H1 (cell line): Measurements from ENCODE around the gene MARCHF9. TPM values are rescaled to one million over a fixed set of nuclear protein-coding genes. Genes with fewer than 3 reads are reported as not detected.

ENCODE experiments used
- CTCF ChIA-PET: fragments of 300-600 bp; sonication (Branson Sonifier 250); formaldehyde crosslinking; loops from one replicate; lab custom pipeline; 2021; ENCODE audit not compliant: partially characterized antibody; lab: Charles Lee
- POLR2A ChIA-PET: fragments of 300-600 bp; sonication (Branson Sonifier 250); formaldehyde crosslinking; loops from one replicate; lab custom pipeline; 2021; ENCODE audit warnings: inconsistent platforms; ENCODE audit not compliant: partially characterized antibody; lab: Charles Lee
- DNase-seq, 2 experiments: peaks; one replicate each; pipeline versions ENCODE4 v3.0.0 to v3.0.0-alpha.2; 2010 to 2022; ENCODE audit warnings: low spot score in 2 of 2, low read depth in 1 of 2, mixed read lengths in 1 of 2
- FAIRE-seq: peaks from 2 replicates; lab custom pipeline; 2011; peaks lifted over from hg19 to GRCh38; lab: Jason Lieb, UNC
- H2AFZ ChIP-seq: 2 replicates; pipeline ENCODE4 v1.8.1; 2012; ENCODE audit warnings: low read length, inconsistent platforms
- H2AK5ac ChIP-seq: 2 replicates; pipeline ENCODE4 v1.6.1; 2013; ENCODE audit warnings: low read depth, low read length
- H2BK120ac ChIP-seq: replicated peaks from 2 replicates; pipeline ENCODE3; 2013; ENCODE audit warnings: low read depth, low read length, inconsistent platforms
- H2BK12ac ChIP-seq: 2 replicates; pipeline ENCODE4 v1.6.1; 2013; ENCODE audit warnings: low read depth, low read length
- H2BK15ac ChIP-seq: 2 replicates; pipeline ENCODE4 v1.6.1; 2013; ENCODE audit warnings: low read length
- H2BK20ac ChIP-seq: 2 replicates; pipeline ENCODE4 v1.6.1; 2013; ENCODE audit warnings: low read length
- H2BK5ac ChIP-seq: 2 replicates; pipeline ENCODE4 v1.6.1; 2013; ENCODE audit warnings: low read depth, low read length
- H3K14ac ChIP-seq: 2 replicates; pipeline ENCODE4 v1.6.1; 2013; ENCODE audit warnings: inconsistent platforms; ENCODE audit not compliant: insufficient read length
- H3K18ac ChIP-seq: 2 replicates; pipeline ENCODE4 v1.6.1; 2013; ENCODE audit warnings: low read length; ENCODE audit errors: extremely low read depth
- H3K23ac ChIP-seq: 2 replicates; pipeline ENCODE4 v1.6.1; 2013; ENCODE audit warnings: inconsistent platforms; ENCODE audit not compliant: insufficient read length
- H3K23me2 ChIP-seq: 2 replicates; pipeline ENCODE4 v1.6.1; 2013; ENCODE audit warnings: low read depth, low read length
- H3K27ac ChIP-seq: 2 replicates; pipeline ENCODE4 v1.6.1; 2011; ENCODE audit warnings: low read depth, low read length, inconsistent platforms
- H3K27me3 ChIP-seq, 4 experiments: replicated peaks in 1 of 4; 1 replicate in 1 of 4; 2 replicates in 3 of 4; pipeline versions ENCODE4 v1.6.1 to v1.8.1; 2011 to 2013; ENCODE audit warnings: low read length in 3 of 4, mild to moderate bottlenecking in 3 of 4, inconsistent platforms in 2 of 4, mixed read lengths in 2 of 4, moderate library complexity in 1 of 4; ENCODE audit not compliant: control insufficient read depth in 3 of 4, insufficient read depth in 3 of 4; ENCODE audit errors: extremely low read depth in 1 of 4
- H3K36me3 ChIP-seq, 4 experiments: 2 replicates each; pipeline versions ENCODE4 v1.6.1 to v1.8.1; 2011 to 2013; ENCODE audit warnings: mild to moderate bottlenecking in 4 of 4, low read length in 3 of 4, moderate library complexity in 2 of 4, control low read depth in 1 of 4, inconsistent platforms in 1 of 4; ENCODE audit not compliant: insufficient read depth in 4 of 4, control insufficient read depth in 2 of 4
- H3K4ac ChIP-seq: replicated peaks from 2 replicates; pipeline ENCODE3; 2013; ENCODE audit warnings: low read length, low read depth, mixed read lengths, inconsistent platforms; ENCODE audit not compliant: insufficient read length
- H3K4me1 ChIP-seq, 4 experiments: replicated peaks in 1 of 4; 1 replicate in 1 of 4; 2 replicates in 3 of 4; pipeline versions ENCODE4 v1.6.1 to v1.8.1; 2011 to 2013; ENCODE audit warnings: low read length in 3 of 4, inconsistent platforms in 2 of 4, mixed read lengths in 1 of 4; ENCODE audit not compliant: insufficient read depth in 4 of 4, control insufficient read depth in 3 of 4
- H3K4me2 ChIP-seq, 2 experiments: 2 replicates each; pipeline versions ENCODE4 v1.6.1 to v1.8.1; 2011 to 2013; ENCODE audit warnings: low read depth in 2 of 2, low read length in 2 of 2, control low read depth in 1 of 2, inconsistent platforms in 1 of 2, mild to moderate bottlenecking in 1 of 2; ENCODE audit not compliant: insufficient read depth in 1 of 2
- H3K4me3 ChIP-seq, 4 experiments: fragments of 200-600, 300-600 bp in 1 of 4; sonication (generic), shearing (Covaris generic), sonication (Bioruptor Twin) in 1 of 4; 2 replicates each; pipeline versions ENCODE4 v1.5.1 to v1.8.1; 2011 to 2016; ENCODE audit warnings: low read length in 4 of 4, low read depth in 3 of 4, control low read depth in 2 of 4, inconsistent platforms in 2 of 4, mild to moderate bottlenecking in 2 of 4, mixed read lengths in 1 of 4, moderate library complexity in 1 of 4; ENCODE audit not compliant: insufficient read depth in 2 of 4; ENCODE audit errors: extremely low read depth in 1 of 4
- H3K56ac ChIP-seq: replicated peaks from 2 replicates; pipeline ENCODE3; 2013; ENCODE audit warnings: low read depth, mild to moderate bottlenecking, mixed read lengths, low read length, inconsistent platforms; ENCODE audit not compliant: insufficient read length
- H3K79me1 ChIP-seq: 2 replicates; pipeline ENCODE4 v1.6.1; 2013; ENCODE audit warnings: low read depth, low read length, control low read depth
- H3K79me2 ChIP-seq, 2 experiments: 2 replicates each; pipeline versions ENCODE4 v1.6.1 to v1.8.1; 2012 to 2013; ENCODE audit warnings: low read length in 2 of 2, mild to moderate bottlenecking in 2 of 2, inconsistent platforms in 1 of 2; ENCODE audit not compliant: insufficient read depth in 2 of 2, control insufficient read depth in 1 of 2
- H3K9ac ChIP-seq, 4 experiments: replicated peaks in 1 of 4; 1 replicate in 1 of 4; 2 replicates in 3 of 4; pipeline versions ENCODE4 v1.6.1 to v1.8.1; 2011 to 2013; ENCODE audit warnings: low read depth in 3 of 4, low read length in 3 of 4, control low read depth in 2 of 4, mild to moderate bottlenecking in 2 of 4, moderate library complexity in 2 of 4, inconsistent platforms in 1 of 4; ENCODE audit errors: extremely low read depth in 1 of 4
- H3K9me3 ChIP-seq, 2 experiments: 2 replicates each; pipeline versions ENCODE4 v1.6.1 to v1.8.1; 2012 to 2013; ENCODE audit warnings: mild to moderate bottlenecking in 2 of 2, moderate library complexity in 2 of 2, control low read depth in 1 of 2, inconsistent platforms in 1 of 2, low read depth in 1 of 2, low read length in 1 of 2, mixed read lengths in 1 of 2; ENCODE audit not compliant: insufficient read depth in 2 of 2
- H4K20me1 ChIP-seq, 2 experiments: replicated peaks in 1 of 2; 2 replicates each; pipeline versions ENCODE3 to v1.8.1; 2011 to 2013; ENCODE audit warnings: inconsistent platforms in 2 of 2, low read length in 2 of 2, mild to moderate bottlenecking in 1 of 2; ENCODE audit not compliant: insufficient read depth in 2 of 2, control insufficient read depth in 1 of 2
- H4K5ac ChIP-seq: 2 replicates; pipeline ENCODE4 v1.6.1; 2013; ENCODE audit warnings: low read length, low read depth, mixed read lengths, inconsistent platforms; ENCODE audit not compliant: insufficient read length
- H4K8ac ChIP-seq: 2 replicates; pipeline ENCODE4 v1.8.0; 2013; ENCODE audit warnings: mild to moderate bottlenecking, moderate library complexity, low read length, inconsistent platforms; ENCODE audit not compliant: insufficient read depth; ENCODE audit errors: extremely low read depth
- H4K91ac ChIP-seq: replicated peaks from 2 replicates; pipeline ENCODE3; 2013; ENCODE audit warnings: low read length, mixed read lengths, inconsistent platforms; ENCODE audit not compliant: insufficient read length
- KDM4A ChIP-seq: IDR thresholded peaks from one replicate; pipeline ENCODE4 v1.7.1; 2012; ENCODE audit warnings: low read depth, mild to moderate bottlenecking, moderate library complexity, low read length, inconsistent platforms; ENCODE audit not compliant: severe bottlenecking
- WGBS, 2 experiments: shearing (Covaris generic) in 1 of 2; methylation state at CpG; one replicate each; pipeline versions ENCODE4 v1.1.6 to v1.1.7; 2013 to 2015; ENCODE audit warnings: low lambda C conversion rate in 2 of 2, mixed read lengths in 2 of 2, inconsistent platforms in 1 of 2, low coverage in 1 of 2, missing lambda C conversion rate in 1 of 2; ENCODE audit not compliant: insufficient replicate concordance in 2 of 2, insufficient coverage in 1 of 2, insufficient read length in 1 of 2; ENCODE audit errors: extremely low coverage in 1 of 2, missing lambda C conversion rate in 1 of 2; 5-methylcytosine and 5-hydroxymethylcytosine counted together
- polyA plus RNA-seq, 7 experiments: library from polyadenylated mRNA; depleted of rRNA in 3 of 7; stranded (reverse) in 5 of 7; unstranded in 2 of 7; fragments of >200 nt in 5 of 7; fragments of 200-250 nt in 2 of 7; gene quantifications; 1 replicate in 5 of 7; 2 replicates in 1 of 7; 4 replicates in 1 of 7; pipeline versions ENCODE4 v1.2.1 to v1.2.3, GENCODE V29; 2011 to 2013; ENCODE audit warnings: missing spikeins in 2 of 7, mixed read lengths in 2 of 7
- total RNA-seq: library from RNA; stranded (reverse); fragmentation: NEBNext Ultra II Directional; extraction: Animal tissue kit (Norgen Biotek cat#: 25700); gene quantifications from 2 replicates; pipeline ENCODE4 v1.2.1, GENCODE V29; 2021
- TF ChIP-seq, protein P1 (sequence below), 3 experiments: IDR thresholded peaks; 1 replicate in 2 of 3; 2 replicates in 1 of 3; pipeline versions ENCODE4 v1.5.1 to v1.6.1; 2011; ENCODE audit warnings: low read length in 3 of 3, mild to moderate bottlenecking in 3 of 3, inconsistent platforms in 2 of 3, low read depth in 1 of 3, moderate library complexity in 1 of 3; ENCODE audit not compliant: insufficient read depth in 1 of 3; ENCODE audit errors: control extremely low read depth in 1 of 3

Gene MARCHF9
- total and polyA plus RNA-seq, 2 of the 8 experiments (the other 6 are each of a cell fraction or from before 2014, with no cell fraction given) = 6.4 to 7.8 TPM

DNA sequence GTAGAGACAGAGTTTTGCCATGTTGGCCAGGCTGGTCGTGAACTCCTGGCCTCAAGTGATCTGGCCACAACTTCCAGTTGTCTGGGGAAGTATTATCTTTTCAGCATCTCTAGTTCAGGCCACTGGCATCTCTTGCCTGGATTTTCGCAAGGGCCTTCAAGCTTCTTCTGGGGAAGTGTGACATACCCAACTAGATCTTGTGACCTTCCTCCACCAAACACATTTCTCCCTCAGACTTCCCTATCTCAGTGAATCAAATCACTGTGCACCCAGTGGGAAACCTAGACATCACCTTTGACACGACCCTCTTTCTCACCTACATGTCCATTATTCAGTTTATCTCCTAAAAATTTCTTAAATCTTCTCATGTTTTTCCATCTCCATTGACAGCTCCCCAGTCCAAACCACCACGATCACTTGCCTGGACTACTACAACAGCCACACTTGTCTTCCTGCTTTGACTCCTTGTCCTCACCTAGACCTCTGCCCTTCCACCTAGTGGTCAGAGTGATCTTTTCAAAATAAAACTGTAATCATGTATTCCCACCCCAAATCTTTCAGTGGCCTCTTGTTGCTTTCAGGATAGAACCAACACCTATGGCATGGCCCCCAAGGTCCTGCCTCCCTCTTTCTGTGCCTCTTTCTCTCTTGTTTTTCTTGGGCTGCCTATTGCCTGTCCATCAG is 20.8 kb downstream of the MARCHF9 start:
- no peak overlapping the region for H2BK5ac ChIP-seq
- H3K4me1 ChIP-seq = peaks cover 0 to 3% (median 1%) of the 10 kb centered on the region in 4 experiments; a peak in 2 of 7 replicates
- no peak overlapping the region for H3K14ac ChIP-seq
- 0 out of 4 replicates have a peak, but pooled peaks cover 0 to 6% of the 10 kb centered on the region in 2 experiments for H3K79me2 ChIP-seq
- FAIRE-seq (no peak), DNase-seq (no peak)
- no peak overlapping the region for H3K9ac ChIP-seq
- WGBS, 2 experiments = 79% methylated on average over 4 of the region's 4 CpGs; no CpG with 5 or more reads in 1 of the 2 experiments
- H4K8ac ChIP-seq = no peak overlapping the region
- no peak overlapping the region for H4K5ac ChIP-seq
- no peak overlapping the region for H3K56ac ChIP-seq
- H3K18ac ChIP-seq = no peak overlapping the region
- H4K20me1 ChIP-seq = no peaks in the 10 kb centered on the region
- no peak overlapping the region for H2BK20ac ChIP-seq
- ChIA-PET CTCF (interaction anchor here (0.6 to 4.5 kb wide), 10 partner anchors 8 to 153 kb away, joined by 3 to 28 read pairs (median 4); partner anchors contain the start of gene CYP27B1), POLR2A (interaction anchor here (1.1 to 1.8 kb wide), 3 partner anchors 9 to 19 kb away, joined by 3 to 4 read pairs (median 3); partner anchors contain the start of gene CYP27B1)
- no peak overlapping the region for H2BK15ac ChIP-seq
- no peaks in the 10 kb centered on the region; the same call in 1 of the 2 replicates for H3K79me1 ChIP-seq
- peaks cover 0 to under 1% (median 0%) of the 10 kb centered on the region in 4 experiments; a peak in 3 of 8 replicates for H3K36me3 ChIP-seq
- no peak overlapping the region for H3K4me2 ChIP-seq
- no peak overlapping the region for H4K91ac ChIP-seq
- no peak for TF ChIP-seq KDM4A
- TF ChIP-seq, protein P1, sequence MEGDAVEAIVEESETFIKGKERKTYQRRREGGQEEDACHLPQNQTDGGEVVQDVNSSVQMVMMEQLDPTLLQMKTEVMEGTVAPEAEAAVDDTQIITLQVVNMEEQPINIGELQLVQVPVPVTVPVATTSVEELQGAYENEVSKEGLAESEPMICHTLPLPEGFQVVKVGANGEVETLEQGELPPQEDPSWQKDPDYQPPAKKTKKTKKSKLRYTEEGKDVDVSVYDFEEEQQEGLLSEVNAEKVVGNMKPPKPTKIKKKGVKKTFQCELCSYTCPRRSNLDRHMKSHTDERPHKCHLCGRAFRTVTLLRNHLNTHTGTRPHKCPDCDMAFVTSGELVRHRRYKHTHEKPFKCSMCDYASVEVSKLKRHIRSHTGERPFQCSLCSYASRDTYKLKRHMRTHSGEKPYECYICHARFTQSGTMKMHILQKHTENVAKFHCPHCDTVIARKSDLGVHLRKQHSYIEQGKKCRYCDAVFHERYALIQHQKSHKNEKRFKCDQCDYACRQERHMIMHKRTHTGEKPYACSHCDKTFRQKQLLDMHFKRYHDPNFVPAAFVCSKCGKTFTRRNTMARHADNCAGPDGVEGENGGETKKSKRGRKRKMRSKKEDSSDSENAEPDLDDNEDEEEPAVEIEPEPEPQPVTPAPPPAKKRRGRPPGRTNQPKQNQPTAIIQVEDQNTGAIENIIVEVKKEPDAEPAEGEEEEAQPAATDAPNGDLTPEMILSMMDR (IDR thresholded peaks at IDR 0.05; ENCODE audit: control extremely low read depth in 1 of 3, insufficient read depth in 1 of 3, low read depth in 1 of 3, low read length in 3 of 3) = peak in 1 of 3 experiments; percentile 29; a peak in 2 of 4 replicates
- no peak overlapping the region for H3K23ac ChIP-seq
- H3K4ac ChIP-seq = no peak overlapping the region
- no peak overlapping the region for H3K27ac ChIP-seq
- H3K4me3 ChIP-seq = no peak overlapping the region
- peaks cover 0 to 4% (median 1%) of the 10 kb centered on the region in 4 experiments; a peak in 2 of 7 replicates for H3K27me3 ChIP-seq
- no peak overlapping the region for H2BK12ac ChIP-seq
- no peaks in the 10 kb centered on the region for H3K9me3 ChIP-seq
- H3K23me2 ChIP-seq = peaks cover 12% of the 10 kb centered on the region; the same call in 1 of the 2 replicates
- no peak overlapping the region for H2AK5ac ChIP-seq
- no peak overlapping the region for H2AFZ ChIP-seq
- no peak overlapping the region for H2BK120ac ChIP-seq
